Stimulated activated CD4-positive, alpha-beta T cell treated with anti-CD3 and anti-CD28 coated beads, TNF-alpha, amount 100 ng/mL, for 48 hours (primary cell): ENCODE data around the gene RAB26.
"Not testable (repeated sequence)": the region's sequence is repeated elsewhere in the genome, so short reads cannot be mapped to it uniquely, and the experiment has no call there.

Experiments used
- DNase-seq, 3 donors: peaks; one replicate each; pipeline ENCODE4 v3.0.0-alpha.2; 2020; ENCODE audit warnings: low read depth in 3 of 3

Gene RAB26

GRCh38 chr16:2196162-2196980 lies 47.9 kb downstream of the RAB26 start, which contains the start of gene CASKIN1:
CASKIN1 (minus strand) TSS chr16:2196605; CDS start chr16:2196432, 173 bp downstream.
- DNase-seq, result no peak

DNA sequence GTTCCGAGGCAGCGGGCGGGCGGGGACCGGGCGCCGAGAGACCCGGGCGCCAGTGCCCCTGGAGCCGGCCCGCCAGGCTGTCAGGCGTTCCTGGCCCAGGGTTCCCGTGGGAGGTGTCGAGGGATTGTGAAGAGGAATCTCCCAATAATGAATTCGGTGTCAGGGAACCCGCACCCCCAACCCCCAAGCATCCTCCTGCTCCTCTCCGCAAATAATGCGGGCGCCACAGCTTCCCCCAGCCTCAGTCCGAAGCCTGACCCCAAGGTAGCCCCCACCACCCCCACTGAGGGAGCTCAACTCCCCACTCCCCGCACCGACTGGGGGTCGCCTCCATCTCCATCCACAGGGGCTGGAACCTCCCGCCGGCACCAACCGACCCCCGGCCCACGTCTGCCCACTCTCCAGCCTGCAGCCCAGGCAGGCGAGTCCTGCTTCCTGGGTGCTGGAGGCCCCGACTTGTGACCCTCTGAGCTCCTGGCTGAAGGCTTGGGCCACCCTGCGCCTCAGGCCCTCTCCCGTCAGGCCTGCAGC lies 48.6 kb downstream of the RAB26 start:
- DNase-seq, result no peak

- DNase-seq, result no peak
Measured at GRCh38 chr16:2197765-2198164, 49.3 kb downstream of the RAB26 start.

GRCh38 chr16:2198283-2198682 lies 49.9 kb downstream of the RAB26 start:
- no peak for DNase-seq

DNA sequence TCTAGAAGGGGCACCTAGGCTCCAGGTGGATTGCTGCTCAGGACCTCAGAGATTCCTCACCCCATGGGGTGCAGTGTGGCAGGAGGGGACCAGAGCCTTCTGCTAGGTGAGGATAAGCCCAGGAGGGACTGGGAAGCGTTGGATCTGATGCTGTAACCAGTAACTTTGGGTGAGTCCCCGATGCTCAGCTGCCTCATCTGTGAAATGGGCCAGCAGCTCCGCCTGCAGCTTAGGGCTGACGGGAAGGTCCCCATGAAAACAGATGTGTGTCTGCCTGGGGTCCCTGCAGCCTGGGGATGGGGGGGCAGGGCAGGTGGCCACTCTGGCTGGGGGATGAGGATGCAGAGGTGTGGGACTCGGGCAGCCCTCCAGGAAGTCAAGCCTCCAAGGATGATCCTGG lies 50.7 kb downstream of the RAB26 start:
- no peak for DNase-seq

DNA sequence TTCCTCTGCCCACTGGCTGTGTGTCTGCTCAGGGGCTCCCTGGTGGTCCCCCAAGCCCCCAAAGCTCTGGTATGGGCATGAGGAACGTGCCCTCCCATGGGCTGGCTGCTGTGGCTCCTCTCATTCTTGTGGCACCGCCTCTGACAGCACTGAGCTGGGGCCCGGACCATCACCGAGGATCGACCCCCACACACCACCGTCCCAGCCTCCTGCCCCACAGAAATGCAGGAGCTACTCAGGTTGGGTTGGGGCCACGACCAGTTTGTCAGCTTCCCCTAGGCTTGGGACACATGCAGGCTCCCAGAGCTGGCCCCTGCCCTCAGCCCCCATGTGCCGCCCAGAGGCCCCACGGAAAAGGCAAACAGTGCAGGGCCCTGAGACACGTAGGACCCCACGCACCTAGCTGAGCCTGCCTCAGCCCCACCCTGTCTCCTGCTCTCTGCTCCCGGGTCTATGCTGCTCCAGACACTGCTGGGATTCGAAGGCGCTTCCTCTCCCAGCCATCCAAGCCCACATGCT lies 51.3 kb downstream of the RAB26 start:
- no peak for DNase-seq

GRCh38 chr16:2200313-2200712 lies 51.9 kb downstream of the RAB26 start:
- no peak for DNase-seq

GRCh38 chr16:2203119-2203688 lies 54.8 kb downstream of the RAB26 start:
- not testable (repeated sequence) for DNase-seq
